Fibroblast of pulmonary artery (primary cell): Measurements from ENCODE around the gene RAPGEF5.

Experiments
- DNase-seq: peaks from one replicate; pipeline ENCODE4 v3.0.0-alpha.2; 2010; ENCODE audit warnings: low read depth
- H3K4me3 ChIP-seq: replicated peaks from 2 replicates; pipeline ENCODE4 v1.5.1; 2011; ENCODE audit warnings: low read depth, mild to moderate bottlenecking, control low read depth, low read length, moderate library complexity
- TF ChIP-seq, protein P1 (sequence below): IDR thresholded peaks from 2 replicates; pipeline ENCODE4 v1.5.1; 2011; ENCODE audit warnings: mild to moderate bottlenecking, control low read depth, low read length, inconsistent platforms; ENCODE audit errors: missing control alignments

The RAPGEF5 gene

DNA sequence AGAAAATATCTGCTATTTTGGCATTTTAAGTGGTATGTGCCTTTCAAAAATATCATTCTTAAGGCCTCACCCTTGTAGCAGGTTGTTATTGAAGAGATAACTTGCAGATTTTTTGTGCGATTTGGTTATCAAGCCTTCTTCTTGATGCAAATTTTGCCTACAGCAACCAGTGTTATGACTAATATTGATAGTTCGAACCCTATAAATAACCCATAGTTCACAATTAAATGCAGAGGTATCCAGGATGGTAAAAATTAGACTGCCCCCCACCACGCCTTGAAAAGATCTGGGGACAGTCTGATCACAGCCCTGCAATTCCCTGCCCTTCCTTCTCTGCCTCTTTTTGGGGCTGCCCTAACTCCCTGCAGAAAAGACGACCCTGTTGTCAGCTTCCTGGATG lies 28.4 kb upstream of the RAPGEF5 start:
- DNase-seq, result no peak
- TF ChIP-seq, protein P1, sequence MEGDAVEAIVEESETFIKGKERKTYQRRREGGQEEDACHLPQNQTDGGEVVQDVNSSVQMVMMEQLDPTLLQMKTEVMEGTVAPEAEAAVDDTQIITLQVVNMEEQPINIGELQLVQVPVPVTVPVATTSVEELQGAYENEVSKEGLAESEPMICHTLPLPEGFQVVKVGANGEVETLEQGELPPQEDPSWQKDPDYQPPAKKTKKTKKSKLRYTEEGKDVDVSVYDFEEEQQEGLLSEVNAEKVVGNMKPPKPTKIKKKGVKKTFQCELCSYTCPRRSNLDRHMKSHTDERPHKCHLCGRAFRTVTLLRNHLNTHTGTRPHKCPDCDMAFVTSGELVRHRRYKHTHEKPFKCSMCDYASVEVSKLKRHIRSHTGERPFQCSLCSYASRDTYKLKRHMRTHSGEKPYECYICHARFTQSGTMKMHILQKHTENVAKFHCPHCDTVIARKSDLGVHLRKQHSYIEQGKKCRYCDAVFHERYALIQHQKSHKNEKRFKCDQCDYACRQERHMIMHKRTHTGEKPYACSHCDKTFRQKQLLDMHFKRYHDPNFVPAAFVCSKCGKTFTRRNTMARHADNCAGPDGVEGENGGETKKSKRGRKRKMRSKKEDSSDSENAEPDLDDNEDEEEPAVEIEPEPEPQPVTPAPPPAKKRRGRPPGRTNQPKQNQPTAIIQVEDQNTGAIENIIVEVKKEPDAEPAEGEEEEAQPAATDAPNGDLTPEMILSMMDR, result no peak
- no peak overlapping the region for H3K4me3 ChIP-seq

DNA sequence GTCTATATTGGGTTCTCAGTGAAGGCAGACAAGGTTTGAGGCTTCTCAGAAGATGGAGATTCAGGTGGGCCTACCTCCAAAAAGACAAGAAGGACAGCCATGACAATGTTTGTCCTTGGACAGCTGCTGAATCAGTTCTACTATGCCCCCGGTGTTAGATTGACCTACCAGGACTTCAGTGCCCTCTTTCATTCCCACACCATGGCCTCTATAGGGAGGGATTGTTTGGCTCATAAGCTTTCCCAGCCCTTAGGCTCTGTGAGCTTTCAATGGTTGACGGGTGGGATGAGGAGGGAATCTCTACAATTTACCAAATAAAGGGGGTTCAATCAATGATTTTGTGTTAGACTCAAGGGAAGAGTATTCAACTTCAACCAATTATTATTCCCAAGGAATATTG lies 23.4 kb upstream of the RAPGEF5 start:
- TF ChIP-seq, protein P1, result no peak
- H3K4me3 ChIP-seq, result no peak overlapping the region
- DNase-seq, result no peak

DNA sequence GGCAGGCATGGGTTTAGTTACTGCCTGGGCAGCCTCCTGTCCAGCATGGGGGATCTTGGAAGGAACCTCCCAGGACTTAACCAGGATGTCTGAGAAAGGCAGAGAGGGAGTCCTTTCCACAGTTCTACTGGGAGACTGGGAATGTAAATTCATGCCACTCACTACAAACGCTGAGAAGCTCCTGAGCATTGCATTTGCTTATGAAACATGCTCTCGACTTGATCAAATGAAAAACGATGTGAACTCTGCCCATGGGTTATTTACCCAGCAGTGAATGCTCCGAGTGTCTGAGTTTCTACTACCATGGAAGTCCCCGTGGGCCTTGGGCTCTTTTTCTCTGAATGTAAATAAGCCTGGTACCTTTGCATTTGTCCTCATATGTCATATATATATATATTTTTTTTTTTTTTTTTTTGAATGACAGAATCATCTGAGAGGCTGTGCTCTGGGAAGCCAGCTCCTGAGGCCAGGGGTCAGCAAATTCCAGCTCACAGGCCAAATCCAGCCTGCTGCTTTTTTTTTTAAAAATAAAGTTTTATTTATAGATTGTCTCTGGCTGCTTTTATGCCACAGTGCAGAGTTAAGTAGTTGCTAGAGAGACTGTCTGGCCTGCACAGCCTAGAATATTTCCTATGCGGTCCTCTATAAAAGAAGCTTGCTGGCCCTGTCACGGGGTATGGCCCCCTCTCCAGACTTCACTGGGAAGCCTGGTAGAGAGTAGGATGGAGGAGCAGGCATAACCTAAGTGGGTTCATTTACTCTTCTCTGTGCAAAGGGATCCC lies 21.4 kb upstream of the RAPGEF5 start:
- H3K4me3 ChIP-seq, result no peak overlapping the region
- DNase-seq, result no peak
- TF ChIP-seq, protein P1, result no peak

DNA sequence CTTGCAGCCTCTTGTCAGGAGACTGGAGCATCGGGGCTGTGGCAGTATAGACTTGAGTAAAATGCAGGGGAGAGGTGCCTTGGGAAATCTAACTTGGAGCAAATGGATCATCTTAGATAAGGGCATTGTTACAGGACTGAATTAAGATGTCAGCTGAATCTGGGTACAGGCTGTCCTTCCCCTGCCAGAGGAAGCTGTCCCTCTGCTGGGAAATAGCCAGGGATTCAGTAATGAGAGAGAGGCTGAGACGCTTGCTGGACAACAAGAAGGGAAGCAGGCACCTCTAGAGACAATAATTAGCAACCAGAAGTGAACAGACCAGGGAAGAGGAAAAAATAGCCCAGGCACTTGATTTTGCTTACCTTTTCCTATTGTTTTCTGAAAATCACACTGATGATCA lies 20.7 kb upstream of the RAPGEF5 start:
- no peak for DNase-seq
- TF ChIP-seq, protein P1, result no peak
- no peak overlapping the region for H3K4me3 ChIP-seq

DNA sequence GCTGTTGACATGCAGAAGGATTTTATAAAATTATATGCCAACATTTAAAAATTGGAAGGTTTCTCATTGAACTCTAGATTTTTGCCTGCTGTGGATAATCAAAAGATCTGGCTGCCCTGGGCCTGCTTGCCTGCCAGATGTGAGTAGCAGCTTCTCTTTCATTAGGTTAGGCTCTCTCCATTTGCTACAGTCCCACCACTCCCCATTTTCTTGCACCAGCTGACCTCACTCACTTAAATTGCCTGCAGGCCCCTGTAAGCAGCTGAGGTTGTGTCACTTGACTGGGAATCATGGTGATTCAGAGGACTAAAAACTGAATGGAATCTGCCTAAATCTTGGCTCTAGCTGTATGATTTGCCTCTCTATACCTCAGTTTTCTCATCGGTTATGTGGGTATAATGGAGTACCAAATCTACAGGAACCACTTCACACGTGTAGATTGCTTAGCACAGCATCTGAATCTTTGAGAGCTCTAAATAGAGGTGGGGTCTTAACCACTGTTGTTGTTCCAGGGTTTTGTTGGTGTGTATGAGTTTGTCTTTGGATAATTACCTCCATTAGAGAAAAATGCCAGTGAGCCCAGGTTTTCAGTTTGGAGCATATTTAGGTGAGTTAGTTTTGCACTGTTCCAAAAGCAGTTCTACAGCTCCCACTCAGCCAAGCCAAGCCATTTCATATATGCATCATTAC lies 18.6 kb upstream of the RAPGEF5 start:
- H3K4me3 ChIP-seq, result no peak overlapping the region
- DNase-seq, result no peak

DNA sequence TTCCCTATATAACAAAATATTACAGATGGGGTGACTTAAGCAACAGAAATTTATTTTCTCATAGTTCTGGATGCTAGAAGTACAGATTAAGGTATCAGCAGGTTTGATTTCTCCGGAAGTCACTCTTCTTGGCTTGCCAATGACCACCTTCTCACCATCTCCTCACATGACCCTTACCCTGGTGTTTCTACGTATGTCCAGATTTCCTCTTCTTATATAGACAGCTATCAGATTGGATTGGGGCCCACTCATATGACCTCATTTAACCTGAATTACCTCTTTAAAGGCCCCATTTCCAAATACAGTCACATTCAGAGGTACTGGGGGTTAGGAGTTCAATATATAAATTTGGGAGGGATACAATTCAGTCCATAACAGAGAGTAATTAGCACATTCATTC lies 17.0 kb upstream of the RAPGEF5 start:
- no peak for DNase-seq
- no peak overlapping the region for H3K4me3 ChIP-seq
- TF ChIP-seq, protein P1, result no peak

More for the DNA sequence above, 18.6 kb upstream of the RAPGEF5 start:
- TF ChIP-seq, protein P1, result no peak
